ENCODE measurements around the gene PTPRT.

Gene PTPRT

GRCh38 chr20:42138729-42139128 is 1051.0 kb downstream of the PTPRT start:
- Histone ChIP-seq H3K4me3 (ENCODE audit: insufficient read depth, low read length, poor library complexity, severe bottlenecking) (no peak overlapping the region), H3K27ac (ENCODE audit: low read depth, low read length) (no peak overlapping the region), H3K4me2 (ENCODE audit: low read depth, low read length, poor library complexity, severe bottlenecking) (no peak overlapping the region), H3K9ac (ENCODE audit: low read length) (no peak overlapping the region), H3K27me3 (ENCODE audit: low read length) (no peaks in the 10 kb centered on the region), H3K9me3 (ENCODE audit: insufficient read depth, low read length) (no peaks in the 10 kb centered on the region), H3K79me2 (ENCODE audit: insufficient read depth, low read length) (no peaks in the 10 kb centered on the region), H2AFZ (ENCODE audit: low read depth, low read length, severe bottlenecking) (no peak overlapping the region), H3F3A (ENCODE audit: insufficient read depth) (no peaks in the 10 kb centered on the region), H4K20me1 (ENCODE audit: low read depth, low read length) (no peaks in the 10 kb centered on the region), H3K9me2 (replicated peaks; ENCODE audit: insufficient read depth, low read length) (no peaks in the 10 kb centered on the region), H3K36me3 (ENCODE audit: low read length) (no peaks in the 10 kb centered on the region)
- no peak for TF ChIP-seq EZH2phosphoT487 (conservative IDR thresholded peaks at IDR 0.05; ENCODE audit: low read length)
- TF ChIP-seq, protein P1, sequence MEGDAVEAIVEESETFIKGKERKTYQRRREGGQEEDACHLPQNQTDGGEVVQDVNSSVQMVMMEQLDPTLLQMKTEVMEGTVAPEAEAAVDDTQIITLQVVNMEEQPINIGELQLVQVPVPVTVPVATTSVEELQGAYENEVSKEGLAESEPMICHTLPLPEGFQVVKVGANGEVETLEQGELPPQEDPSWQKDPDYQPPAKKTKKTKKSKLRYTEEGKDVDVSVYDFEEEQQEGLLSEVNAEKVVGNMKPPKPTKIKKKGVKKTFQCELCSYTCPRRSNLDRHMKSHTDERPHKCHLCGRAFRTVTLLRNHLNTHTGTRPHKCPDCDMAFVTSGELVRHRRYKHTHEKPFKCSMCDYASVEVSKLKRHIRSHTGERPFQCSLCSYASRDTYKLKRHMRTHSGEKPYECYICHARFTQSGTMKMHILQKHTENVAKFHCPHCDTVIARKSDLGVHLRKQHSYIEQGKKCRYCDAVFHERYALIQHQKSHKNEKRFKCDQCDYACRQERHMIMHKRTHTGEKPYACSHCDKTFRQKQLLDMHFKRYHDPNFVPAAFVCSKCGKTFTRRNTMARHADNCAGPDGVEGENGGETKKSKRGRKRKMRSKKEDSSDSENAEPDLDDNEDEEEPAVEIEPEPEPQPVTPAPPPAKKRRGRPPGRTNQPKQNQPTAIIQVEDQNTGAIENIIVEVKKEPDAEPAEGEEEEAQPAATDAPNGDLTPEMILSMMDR (IDR thresholded peaks at IDR 0.05; ENCODE audit: insufficient read depth, low read length, poor library complexity, severe bottlenecking) = no peak

DNA sequence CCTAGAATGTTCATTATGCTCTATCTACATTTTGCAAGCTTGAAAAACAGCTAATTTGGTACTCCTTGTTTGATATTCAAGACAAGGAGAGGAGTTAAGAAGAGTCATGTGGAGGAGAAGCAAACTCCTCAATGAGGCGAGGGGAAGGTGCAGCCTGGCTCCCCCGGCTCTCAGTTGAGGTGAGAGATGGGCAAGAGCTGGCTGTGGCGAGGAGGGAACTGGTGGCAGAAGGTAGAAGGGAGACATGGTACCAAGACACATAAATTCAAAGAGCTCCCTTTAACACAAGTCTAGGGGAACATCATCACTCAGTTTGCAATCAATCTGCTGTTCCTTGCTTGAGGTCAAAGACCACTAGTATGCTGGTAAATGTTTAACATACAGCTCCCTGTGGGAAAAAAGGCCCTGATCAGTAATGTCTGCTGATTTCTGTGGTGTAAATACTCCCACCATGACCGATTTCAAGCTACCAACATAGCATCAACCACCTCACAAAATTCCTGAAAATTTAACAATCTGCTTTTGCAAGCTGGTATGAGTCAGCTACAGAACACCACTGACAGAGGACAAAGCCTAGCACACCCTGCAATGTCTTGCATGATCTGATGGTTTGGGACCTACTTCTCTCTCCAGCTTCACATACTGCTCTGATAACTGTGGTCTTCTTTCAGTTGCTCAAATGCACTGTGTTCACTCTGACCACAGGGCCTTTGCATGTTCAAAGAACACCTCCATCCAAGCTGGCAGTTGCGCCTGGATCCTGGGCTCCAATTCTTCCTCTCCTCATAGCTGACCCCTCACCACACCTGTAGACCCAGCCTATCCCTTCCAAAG is 1055.2 kb downstream of the PTPRT start:
- no peaks in the 10 kb centered on the region for H4K20me1 ChIP-seq (ENCODE audit: low read depth, low read length)
- H2AFZ ChIP-seq (ENCODE audit: low read depth, low read length, severe bottlenecking) = no peak overlapping the region
- no peak overlapping the region for H3K9ac ChIP-seq (ENCODE audit: low read length)
- H3K9me3 ChIP-seq (ENCODE audit: insufficient read depth, low read length) = no peaks in the 10 kb centered on the region
- no peaks in the 10 kb centered on the region for H3F3A ChIP-seq (ENCODE audit: insufficient read depth)
- no peak overlapping the region for H3K4me2 ChIP-seq (ENCODE audit: low read depth, low read length, poor library complexity, severe bottlenecking)
- no peaks in the 10 kb centered on the region for H3K79me2 ChIP-seq (ENCODE audit: insufficient read depth, low read length)
- no peaks in the 10 kb centered on the region for H3K9me2 ChIP-seq (replicated peaks; ENCODE audit: insufficient read depth, low read length)
- no peak overlapping the region for H3K27ac ChIP-seq (ENCODE audit: low read depth, low read length)
- H3K27me3 ChIP-seq (ENCODE audit: low read length) = no peaks in the 10 kb centered on the region
- TF ChIP-seq, protein P1 (IDR thresholded peaks at IDR 0.05; ENCODE audit: insufficient read depth, low read length, poor library complexity, severe bottlenecking) = no peak
- TF ChIP-seq EZH2phosphoT487 (conservative IDR thresholded peaks at IDR 0.05; ENCODE audit: low read length) = no peak
- H3K36me3 ChIP-seq (ENCODE audit: low read length) = no peaks in the 10 kb centered on the region
- H3K4me3 ChIP-seq (ENCODE audit: insufficient read depth, low read length, poor library complexity, severe bottlenecking) = no peak overlapping the region

DNA sequence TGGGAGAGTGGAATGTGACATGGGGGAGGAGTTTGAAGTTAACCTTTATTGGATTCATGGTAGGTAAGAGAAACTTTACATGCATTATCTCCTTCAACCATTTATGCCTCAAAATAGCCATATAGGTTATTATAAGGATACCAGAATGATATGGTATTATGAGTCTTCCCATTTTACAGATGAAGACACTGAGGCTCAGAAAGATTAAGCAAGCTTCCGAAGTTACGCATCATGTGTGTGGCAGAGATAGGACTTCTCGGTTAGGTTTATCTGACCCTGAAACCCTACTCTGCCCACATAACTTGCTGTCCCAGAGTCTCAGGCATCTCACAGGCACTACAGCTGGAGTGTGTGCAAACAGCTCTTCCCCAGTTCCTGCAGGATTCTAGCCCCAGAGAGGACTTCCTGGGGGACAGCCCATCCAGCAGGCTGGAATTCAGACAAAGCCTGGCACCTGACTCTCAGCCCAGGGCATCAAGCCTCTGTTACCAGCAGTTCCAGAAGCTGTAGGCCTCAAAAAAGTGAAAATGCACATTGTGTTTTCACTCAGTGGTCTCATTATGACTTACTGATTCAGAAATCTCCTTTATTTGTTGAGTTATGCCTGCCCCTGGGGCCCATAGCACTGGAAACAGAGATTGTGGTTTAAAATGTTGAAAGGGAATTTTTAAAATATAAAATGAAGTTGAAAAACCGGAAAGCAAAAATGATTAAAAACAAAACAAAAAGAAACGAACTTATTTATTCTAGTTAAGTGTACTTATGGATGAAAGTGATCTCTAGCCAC is 1058.7 kb downstream of the PTPRT start:
- no peak for TF ChIP-seq EZH2phosphoT487 (conservative IDR thresholded peaks at IDR 0.05; ENCODE audit: low read length)
- TF ChIP-seq, protein P1 (IDR thresholded peaks at IDR 0.05; ENCODE audit: insufficient read depth, low read length, poor library complexity, severe bottlenecking) = no peak
- no peaks in the 10 kb centered on the region for H3K79me2 ChIP-seq (ENCODE audit: insufficient read depth, low read length)
- no peak overlapping the region for H3K4me3 ChIP-seq (ENCODE audit: insufficient read depth, low read length, poor library complexity, severe bottlenecking)
- no peak overlapping the region for H3K4me2 ChIP-seq (ENCODE audit: low read depth, low read length, poor library complexity, severe bottlenecking)
- no peak overlapping the region for H3K9ac ChIP-seq (ENCODE audit: low read length)
- no peaks in the 10 kb centered on the region for H3K27me3 ChIP-seq (ENCODE audit: low read length)
- no peak overlapping the region for H2AFZ ChIP-seq (ENCODE audit: low read depth, low read length, severe bottlenecking)
- no peak overlapping the region for H3K27ac ChIP-seq (ENCODE audit: low read depth, low read length)
- H3K36me3 ChIP-seq (ENCODE audit: low read length) = no peaks in the 10 kb centered on the region
- no peaks in the 10 kb centered on the region for H3F3A ChIP-seq (ENCODE audit: insufficient read depth)
- H3K9me2 ChIP-seq (replicated peaks; ENCODE audit: insufficient read depth, low read length) = no peaks in the 10 kb centered on the region
- H3K9me3 ChIP-seq (ENCODE audit: insufficient read depth, low read length) = no peaks in the 10 kb centered on the region
- no peaks in the 10 kb centered on the region for H4K20me1 ChIP-seq (ENCODE audit: low read depth, low read length)

All from SU-DHL-6 (cell line).